Nasal cavity respiratory epithelium epithelial cell of viscerocranial mucosa (primary cell): ENCODE data around the gene STEAP1. TPM values are rescaled to one million over a fixed set of nuclear protein-coding genes. Genes with fewer than 3 reads are reported as not detected.

ENCODE experiments used
- total RNA-seq: library from RNA; depleted of rRNA; stranded (reverse); fragments of >200 nt; gene quantifications from 2 replicates; pipeline ENCODE4 v1.2.3, GENCODE V29; 2014

STEAP1 gene
- 9.9 and 20.1 TPM in 2 replicates for total RNA-seq

GRCh38 chr7:90153943-90154771, at the start of gene STEAP1:
TSS of gene STEAP1 (plus strand) at chr7:90154469. CDS start at chr7:90159789, 5,320 bp downstream.

GRCh38 chr7:90211391-90212148, 57.3 kb downstream of the STEAP1 start, which contains the start of gene STEAP2:
TSS of gene STEAP2 (plus strand) at chr7:90211740. CDS start at chr7:90225083, 13,343 bp downstream.

Other genes starting within 250 kb of the STEAP1 start
- gene STEAP2, start 57.3 kb downstream of the STEAP1 start, total RNA-seq = 2.7 and 16.2 TPM in 2 replicates
- gene CFAP69, start 90.7 kb downstream of the STEAP1 start, total RNA-seq = 2.1 and 3.7 TPM in 2 replicates
- not detected in 2 replicates for gene FAM237B, start 166.8 kb downstream of the STEAP1 start, total RNA-seq
- gene GTPBP10, start 192.2 kb downstream of the STEAP1 start, total RNA-seq = 30.8 and 31.4 TPM in 2 replicates
- 71.8 and 86.8 TPM in 2 replicates for gene CLDN12, start 249.0 kb downstream of the STEAP1 start, total RNA-seq